Activated CD8-positive, alpha-beta memory T cell treated with anti-CD3 and anti-CD28 coated beads, Interleukin-2, amount 50 U/mL, for 48 hours (primary cell): ENCODE measurements around the gene ENTPD8.

Experiments used
- DNase-seq: peaks from one replicate; pipeline ENCODE4 v3.0.0-alpha.2; 2020

The ENTPD8 gene

DNA sequence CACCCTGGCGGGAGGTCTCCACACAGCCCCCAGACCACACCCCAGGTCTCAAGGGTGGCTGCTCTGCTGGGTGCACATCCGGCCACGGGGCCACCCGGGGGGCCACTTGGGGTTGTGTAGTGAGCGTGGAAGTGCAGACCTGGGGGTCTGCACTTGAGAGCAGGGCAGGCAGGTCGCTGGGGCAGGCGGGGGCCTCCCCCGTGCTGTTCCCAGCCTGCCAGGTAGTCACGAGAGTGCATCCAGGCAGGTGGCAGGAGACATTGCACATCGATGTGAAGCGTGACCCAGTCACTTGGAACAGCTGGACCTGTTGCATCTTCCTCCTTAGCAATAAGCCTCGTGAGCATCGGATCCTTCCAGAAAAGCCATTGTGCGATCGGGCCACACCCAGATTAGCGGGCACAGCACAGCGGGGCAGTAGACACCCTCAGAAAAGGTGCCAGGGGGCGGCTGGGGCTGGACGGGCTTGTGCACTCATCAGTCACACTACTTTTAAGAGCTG is 4.8 kb upstream of the ENTPD8 start:
- no peak for DNase-seq

DNA sequence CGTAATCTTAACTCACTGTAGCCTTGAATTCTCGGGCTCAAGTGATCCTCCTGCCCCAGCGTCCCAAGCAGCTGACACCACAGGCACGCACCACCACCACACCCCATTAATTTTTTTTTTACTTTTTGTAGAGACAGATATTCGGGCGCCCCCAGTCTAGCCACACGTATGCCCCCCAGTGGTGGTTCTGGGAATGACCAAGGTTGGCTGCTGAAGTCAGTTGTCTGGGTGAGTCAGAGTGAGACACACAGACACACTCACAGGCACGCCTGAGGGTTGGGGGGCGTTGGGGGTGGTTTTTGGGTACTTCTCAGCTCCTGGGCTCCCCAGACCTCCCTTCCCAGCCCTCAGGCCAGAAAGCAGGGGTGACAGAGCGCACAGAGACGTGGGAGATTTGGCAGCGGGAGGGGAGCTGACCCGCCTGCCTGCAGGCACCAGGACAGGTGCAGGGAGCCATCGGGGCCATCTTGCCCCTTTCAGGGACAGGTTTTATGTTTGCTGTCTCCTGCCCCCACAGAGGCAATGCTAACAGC is 4.2 kb upstream of the ENTPD8 start:
- DNase-seq, result peak; percentile 92

DNA sequence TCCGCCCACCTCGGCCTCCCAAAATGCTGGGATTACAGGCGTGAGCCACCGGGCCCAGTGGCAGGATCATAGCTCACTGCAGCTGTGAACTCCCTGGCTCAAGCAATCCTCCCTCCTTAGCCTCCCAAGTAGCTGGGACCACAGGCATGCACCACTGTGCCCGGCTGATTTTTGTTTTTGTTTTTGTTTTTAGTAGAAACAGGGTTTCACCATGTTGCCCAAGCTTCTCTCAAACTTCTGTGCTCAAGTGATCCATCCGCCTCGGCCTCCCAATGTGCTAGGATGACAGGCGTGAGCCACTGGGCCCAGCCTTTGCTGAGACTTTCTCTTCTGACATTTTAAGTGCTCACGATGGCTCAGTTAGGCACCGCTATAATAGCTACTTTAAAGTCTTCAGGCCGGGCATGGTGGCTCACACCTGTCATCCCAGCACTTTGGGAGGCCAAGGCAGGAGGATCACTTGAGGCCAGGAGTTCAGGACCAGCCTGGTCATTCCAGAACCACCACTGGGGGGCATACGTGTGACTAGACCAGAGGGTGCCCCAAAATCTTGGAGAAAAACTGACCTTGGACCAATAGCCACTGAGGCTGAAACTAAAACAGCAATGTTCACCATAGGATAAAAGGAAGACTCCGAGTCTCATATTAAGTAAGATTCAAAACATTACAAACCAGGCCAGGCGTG is 3.1 kb upstream of the ENTPD8 start:
- DNase-seq, result no peak

DNA sequence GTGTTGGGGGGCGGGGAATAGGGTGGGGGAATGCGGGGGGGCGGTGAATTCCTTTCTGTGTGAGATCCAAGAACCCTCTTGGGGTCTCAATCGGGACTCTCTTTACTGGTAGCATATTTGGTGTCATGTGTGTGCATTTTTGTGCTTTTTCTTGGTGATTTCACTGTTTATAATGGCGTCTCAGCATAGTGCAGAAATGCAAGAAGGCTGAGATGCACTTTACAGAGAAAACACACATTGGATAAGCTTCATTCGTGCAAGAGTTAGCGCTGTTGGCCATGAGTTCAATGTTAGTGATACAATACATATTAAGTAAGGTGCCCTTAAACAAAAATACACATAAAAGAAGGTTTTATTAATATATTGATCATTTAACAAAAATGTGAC is 771 bp upstream of the ENTPD8 start:
- no peak for DNase-seq

DNA sequence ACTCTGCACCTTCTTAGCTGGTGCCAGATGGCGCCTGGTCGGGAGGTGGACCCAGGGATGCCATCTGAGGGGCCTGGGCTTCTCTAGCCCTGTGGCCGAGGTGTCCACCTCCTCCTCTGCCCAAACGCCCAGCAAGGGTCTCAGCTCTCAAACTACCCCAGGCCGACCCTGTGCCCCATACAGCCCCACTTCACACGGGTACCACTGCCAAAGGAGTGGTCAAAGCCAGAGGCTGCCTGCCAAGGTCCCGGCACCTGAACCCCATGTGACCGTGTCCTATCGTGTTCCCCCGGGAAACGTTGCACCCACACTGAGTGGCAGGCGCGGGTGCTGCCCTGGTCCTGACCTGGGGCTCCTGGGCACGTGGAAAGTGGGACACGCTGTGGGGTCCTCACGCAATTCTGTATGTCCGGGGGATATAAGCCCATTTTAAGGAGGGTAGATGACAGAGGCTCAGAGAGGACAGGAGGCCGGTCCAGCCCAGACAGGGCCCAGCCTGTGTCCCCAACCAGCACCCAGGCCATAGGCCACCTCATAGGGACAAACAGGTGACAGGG is 1.9 kb downstream of the ENTPD8 start:
- DNase-seq, result no peak

DNA sequence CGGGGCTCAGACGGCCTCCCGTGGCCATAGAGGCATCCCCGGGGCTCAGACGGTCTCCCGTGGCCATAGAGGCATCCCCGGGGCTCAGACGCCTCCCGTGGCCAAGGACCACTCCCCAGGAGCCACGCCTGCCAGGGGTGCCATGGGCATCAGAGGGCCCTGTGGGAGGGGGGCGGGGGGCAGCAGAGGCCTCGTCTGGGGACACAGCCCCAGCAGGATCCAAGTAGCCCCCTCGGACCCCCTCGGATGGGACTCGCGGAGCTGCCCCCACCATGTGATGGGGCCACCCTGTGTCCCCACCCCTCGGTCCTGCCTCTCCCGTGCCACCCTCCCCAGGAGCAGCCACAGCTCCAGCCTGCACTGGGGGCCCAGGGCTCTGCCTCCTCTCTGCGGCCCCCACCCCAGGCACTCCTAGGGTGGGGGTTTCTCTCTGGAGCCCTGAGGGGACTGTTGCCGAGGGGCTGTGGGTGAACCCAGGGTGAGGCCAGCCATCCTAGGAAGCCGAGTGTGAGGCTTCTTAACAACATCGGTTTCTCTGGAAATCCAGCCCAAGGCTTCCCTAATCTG is 2.5 kb downstream of the ENTPD8 start:
- no peak for DNase-seq

DNA sequence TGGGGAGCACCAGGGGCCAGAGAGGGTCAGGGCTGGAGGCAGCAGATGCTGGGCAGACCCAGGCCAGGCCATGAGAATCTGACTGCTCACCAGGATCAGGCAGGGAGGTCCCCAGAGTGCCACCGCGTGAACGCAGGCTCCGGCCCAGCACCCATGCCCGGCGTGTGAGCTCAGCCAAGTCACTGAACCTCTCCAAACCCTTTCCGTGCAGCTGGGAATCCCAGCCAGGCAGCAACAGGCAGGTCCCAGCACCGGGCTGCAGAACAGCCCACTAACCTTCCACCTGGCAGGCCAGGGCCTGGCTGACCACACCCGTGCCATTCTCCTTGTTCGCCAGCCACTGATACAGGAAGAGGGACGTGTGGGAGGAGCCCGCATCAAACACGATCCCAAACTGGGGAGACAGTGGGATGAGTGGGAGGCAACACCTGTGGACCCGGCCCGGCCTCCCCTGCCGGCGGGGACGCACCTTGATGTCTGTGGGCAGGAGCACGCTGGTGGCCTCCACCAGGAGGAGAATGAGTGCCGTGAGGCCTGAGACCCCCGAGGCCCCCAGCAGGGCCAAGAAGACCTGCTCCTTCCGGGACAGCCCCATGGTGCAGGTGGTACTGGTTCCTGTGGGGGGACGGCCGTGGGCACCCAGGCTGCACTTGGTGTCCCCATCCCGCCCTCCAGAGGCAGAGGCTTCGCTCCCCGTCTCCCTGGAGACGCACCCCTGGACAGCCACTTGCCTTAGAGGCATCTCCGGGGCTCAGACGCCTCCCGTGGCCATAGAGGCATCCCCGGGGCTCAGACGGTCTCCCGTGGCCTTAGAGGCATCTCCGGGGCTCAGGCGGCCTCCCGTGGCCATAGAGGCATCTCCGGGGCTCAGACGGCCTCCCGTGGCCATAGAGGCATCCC is 3.2 kb downstream of the ENTPD8 start:
- no peak for DNase-seq

DNA sequence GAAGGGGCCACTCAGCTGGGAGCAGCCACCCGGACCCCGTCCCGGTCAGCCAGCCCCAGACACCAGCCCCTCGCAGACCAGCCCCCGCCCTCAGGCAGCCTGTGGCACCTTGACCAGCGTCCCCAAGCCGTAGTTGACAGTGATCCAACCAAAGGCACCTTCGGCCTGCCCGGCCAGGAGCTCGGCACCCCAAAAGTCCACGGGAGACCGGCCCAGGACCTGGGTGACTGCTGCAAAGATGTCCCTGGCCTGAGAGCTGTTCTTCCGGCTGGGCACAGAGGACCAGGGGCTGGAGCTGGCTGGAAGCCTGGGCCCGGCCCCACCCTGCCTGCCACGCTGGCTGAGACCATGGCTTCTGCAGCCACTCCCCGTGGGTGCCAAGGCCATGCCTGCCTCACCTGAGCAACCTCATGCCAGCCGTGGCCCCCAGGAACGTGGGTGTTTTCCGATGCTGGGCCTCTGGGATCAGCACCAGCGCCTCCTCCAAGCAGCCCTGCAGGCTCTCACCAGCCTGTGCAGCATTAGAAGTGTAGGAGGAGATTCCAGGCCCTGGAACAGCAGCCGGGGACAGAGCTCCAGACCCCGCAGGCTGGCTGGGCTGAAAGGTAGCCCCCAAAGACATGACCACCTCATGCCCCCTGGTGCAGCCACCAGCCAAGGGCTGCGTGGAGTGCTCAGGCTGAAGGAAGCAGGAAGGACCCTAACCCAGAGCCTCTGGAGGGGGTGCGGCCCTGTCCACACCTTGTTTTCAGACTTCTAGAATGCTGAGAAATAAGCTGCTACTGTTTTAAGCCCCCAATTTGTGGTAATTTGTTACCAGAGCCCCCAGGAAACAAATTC is 4.2 kb downstream of the ENTPD8 start:
- no peak for DNase-seq

DNA sequence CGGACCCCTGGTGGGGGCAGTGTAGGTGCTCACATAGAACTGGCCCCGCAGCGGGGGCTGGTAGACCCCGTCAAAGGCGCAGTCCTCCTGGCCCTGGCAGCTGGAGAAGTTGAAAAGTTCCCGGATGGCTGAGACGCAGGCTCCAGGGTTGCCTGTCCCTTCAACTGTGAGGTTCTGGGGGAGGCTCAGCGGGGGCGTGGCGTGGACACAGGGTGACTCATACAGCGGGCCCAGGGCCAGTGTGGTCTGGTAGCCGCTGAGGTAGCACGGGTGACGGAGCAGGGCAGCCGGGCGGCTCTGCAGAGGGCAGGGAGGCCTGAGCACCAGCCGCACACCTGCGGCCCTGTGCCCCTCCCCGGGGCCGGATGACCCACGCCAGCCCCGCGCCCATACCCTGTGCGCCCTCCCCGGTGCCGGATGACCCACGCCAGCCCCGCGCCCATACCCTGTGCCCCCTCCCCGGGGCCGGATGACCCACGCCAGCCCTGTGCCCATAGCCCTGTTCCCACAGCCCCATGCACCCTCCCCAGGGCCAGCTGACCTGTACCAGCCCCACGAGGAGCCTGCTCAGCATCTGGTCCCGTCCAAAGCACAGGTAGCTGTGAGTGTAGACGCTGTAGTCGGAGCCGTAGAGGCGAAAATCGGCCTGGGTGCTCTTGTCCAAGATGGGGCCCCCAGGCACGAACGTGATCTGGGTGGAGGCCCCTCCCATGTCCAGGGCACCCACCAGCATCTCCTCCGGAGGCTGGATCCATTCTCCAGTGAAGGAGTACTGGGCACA is 5.0 kb downstream of the ENTPD8 start:
- DNase-seq, result no peak

DNA sequence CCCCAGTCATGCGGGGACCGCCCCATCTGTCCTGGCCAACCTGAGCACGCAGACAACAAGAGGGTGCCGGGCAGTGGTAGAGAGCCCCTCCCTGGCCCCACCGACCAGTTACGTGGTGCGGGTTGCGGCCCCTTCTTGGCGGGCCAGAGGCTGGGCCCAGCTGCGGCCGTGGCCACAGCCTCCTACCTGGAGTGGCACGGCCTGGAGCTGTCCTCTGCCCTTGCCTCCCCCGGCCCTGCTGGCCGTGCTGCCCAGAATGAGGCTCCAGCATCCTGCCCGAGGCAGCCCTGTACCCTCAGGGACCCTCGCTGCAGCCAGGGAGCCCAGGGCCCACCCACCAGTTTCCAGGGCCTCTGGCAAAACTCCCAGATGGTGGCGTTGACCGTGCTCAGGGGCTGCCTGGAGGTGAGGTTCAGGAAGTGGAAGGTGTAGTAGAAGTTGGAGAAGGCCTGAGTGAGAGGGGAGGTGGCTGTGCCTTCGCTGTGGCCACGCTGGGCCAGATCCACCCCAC is 5.7 kb downstream of the ENTPD8 start:
- DNase-seq, result no peak

DNA sequence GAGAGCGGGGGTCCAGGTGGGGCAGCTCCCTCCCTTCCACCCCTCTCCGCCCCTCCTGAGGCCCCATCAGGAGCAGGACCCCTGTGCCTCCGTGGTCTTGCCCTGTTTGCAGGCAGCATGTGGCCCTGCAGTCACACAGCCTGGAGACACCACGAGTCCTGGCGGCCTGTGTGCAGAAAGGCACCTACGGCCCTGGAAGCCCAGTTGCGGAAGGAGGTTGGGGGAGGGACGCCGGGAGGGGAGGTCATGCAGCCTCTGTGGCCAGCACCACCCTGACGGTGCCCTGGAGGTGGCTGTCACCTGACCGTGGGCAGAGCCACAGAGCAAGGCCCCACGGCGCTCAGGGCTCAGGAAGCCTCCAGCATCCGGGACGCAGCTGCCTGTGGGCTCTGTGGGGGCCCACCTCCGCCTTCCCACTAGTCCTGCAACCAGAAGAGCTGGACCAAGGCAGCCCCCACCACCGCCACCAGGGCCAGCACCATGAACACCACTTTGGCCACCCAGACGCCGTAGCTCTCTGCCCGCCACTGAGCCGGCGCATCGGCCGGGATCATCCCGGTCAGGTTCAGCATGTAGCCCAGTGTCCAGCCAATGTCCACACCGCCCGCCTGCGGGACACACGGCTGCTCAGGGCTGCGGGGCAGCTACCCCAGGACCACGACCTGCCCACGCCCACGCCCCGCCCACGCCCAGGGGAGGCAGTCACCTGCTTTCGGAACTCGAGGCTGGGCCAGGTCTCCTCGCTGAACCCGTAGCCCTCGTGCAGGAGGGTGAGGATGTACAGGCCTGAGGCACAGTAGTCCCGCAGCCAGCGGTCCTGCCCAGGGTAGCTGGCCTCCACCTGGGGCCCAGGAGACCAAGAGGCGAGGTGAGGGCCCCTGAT is 6.4 kb downstream of the ENTPD8 start:
- no peak for DNase-seq

DNA sequence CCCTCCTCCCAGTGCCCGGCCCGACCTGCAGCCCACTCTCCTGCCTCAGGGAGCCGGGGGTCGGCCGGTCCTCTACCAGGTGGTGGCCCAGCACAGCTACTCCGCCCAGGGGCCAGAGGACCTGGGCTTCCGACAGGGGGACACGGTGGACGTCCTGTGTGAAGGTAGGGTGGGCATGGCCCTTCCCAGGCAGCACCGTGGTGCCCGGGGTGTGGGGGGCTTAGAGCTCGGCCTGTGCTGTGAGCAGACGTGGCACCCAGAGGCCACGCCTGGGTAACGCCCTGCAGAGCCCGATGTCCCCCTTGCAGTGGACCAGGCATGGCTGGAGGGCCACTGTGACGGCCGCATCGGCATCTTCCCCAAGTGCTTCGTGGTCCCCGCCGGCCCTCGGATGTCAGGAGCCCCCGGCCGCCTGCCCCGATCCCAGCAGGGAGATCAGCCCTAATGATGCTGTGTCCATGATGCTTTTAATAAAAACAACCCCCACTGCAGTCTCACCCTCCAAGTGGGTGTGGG is 7.2 kb downstream of the ENTPD8 start:
- DNase-seq, result no peak

DNA sequence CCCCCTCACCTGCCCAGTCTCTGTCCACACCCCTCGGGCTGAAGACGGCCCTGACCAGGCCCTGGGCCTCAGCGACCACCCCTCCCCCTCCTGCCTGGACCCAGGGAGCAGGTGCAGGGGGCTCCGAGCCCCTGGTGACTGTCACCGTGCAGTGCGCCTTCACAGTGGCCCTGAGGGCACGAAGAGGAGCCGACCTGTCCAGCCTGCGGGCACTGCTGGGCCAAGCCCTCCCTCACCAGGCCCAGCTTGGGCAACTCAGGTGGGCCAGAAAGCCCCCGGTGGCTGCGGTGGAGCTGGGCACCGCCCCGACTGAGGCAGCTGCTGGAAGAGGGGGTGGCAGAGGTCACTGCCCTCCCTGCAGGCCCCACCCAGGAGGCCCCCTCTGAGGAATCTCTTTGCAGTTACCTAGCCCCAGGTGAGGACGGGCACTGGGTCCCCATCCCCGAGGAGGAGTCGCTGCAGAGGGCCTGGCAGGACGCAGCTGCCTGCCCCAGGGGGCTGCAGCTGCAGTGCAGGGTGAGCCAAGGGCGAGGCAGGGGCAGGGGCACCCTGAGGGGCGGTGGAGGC is 7.7 kb downstream of the ENTPD8 start:
- no peak for DNase-seq

DNA sequence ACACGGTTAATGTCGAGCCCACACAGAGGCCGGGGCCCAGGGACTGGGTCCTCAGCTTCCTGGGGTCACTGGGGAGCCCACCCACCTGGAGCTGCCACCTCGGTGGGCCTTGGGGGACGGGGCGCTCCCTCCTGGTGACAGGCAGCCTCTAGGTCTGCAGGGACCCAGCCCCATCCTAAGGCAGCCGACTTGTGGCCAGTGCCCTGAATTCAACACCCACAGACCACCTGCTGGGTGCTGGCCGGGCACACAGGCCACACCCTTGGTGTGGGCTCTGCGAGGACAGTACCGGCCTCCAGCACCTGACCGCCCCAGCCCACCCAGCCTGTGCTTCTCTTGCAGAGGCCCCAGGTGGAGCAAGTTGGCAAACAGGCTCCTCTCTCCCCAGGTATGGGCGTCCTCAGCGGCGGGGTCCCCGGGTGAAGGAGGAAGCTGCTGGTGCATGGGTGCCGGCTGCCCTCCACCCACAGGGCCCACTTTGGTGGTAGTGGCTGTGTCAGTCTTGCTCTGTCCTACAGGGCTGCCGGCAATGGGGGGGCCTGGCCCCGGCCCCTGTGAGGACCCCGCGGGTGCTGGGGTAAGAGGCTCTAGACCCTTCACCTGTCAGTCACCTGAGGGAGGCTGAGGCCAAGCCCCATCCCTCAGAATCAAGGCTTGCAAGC is 8.3 kb downstream of the ENTPD8 start:
- DNase-seq, result no peak

DNA sequence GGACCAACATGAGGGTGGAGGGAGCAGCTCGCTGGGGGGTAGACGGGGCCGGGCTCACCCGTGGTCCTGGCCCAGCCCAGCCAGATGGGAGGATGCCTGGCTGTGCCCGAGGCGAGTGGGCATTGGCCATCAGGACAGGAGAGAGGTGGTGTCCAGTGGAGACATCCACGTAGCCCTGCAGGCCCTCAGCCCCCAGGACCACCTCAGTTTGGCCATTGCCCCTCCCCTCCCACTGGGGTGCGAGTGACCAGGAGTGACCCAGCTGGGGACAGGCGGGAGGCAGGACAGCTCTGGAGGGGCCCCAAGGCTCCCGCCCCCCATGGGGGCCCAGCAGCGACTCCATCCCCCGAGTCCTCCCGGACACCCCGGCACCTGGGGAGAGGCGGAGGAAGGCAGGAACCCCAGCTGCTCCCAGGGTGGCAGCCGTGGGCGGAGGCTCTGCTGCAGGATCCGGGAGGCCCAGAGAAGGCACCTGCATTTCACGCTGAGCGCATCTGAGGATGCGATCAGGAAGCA is 9.7 kb downstream of the ENTPD8 start:
- DNase-seq, result no peak

DNA sequence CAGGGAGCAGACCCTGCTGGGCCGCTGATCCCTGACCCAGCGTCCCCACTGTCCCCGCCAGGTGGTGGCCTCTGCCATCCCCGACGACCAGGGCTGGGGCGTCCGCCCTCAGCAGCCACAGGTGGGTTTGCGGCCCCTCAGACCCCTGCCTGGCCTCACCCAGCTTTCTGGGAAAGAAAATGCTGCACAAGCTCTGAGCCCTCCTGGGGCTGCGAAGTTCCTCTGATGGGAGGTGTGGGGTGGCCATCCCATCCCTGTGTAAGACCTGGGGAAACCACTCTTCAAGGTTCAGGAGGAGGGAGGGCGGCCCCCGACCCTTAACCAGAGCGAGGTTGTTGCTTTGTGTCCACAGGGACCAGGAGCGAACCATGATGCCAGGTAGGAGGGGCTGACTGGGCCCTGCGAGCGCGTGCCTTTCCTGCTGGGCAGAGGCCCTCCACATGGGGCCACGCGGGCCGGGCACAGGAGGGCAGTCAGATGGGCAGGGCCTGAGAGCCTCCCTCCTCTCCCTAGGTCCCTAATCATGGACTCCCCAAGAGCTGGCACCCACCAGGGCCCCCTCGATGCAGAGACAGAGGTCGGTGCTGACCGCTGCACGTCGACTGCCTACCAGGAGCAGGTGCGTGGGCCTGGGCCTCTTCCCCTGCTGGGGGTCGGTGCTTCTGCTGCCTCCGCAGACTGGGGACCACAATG is 10.3 kb downstream of the ENTPD8 start:
- DNase-seq, result no peak

DNA sequence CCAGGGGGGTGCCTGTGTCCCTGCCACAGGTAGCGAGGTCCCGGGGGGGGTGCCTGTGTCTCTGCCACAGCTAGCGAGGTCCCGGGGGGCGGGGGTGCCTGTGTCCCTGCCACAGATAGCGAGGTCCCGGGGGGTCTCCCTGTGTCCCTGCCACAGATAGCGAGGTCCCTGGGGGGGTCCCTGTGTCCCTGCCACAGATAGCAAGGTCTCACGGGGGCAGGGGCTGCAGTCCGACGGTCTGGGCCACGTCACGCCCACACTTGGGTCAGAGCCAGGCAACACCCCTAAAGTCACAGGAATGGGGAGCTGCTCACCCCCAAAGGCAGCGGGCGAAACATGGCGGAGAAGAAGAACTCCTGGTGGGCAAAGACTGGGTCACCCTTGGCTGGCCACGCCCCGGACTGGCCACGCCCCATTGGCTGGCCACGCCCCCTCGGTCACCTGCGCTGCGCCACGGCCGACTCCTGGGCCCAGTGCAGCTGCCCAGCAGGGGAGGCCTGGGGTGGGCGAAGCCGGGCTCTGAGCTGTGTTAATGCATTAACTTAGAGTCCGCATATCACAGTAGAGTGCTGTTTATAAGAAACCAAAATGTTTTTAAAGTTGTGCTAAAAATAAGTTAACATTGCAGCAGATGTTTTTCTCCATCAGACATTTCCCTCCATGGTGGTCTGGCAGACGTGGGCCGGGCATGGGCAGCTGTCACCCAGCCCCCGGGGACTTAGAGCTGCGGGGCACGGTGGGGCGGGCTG is 11.0 kb downstream of the ENTPD8 start:
- DNase-seq, result no peak

DNA sequence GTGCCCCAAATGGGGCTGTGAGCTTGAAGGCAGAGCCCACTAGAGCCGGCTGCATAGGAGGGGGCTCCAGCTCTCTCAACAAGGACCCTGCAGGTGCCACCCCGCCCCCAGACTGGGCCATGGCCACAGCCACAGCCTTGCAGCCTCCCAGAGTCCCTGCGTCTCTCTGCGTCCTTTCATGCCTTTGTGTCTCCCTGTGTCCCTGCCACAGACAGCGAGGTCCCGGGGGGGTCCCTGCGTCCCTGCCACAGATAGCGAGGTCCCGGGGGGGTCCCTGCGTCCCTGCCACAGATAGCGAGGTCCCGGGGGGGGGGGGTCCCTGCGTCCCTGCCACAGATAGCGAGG is 11.6 kb downstream of the ENTPD8 start:
- no peak for DNase-seq
